Measurements from ENCODE around the gene CCM2.

CCM2 gene

GRCh38 chr7:45000093-45001032, at the start of gene CCM2:
Gene CCM2, plus strand, starts transcription at chr7:45000201. Its CDS starts 133 bp downstream, at chr7:45000334.
- DNase-seq (ENCODE audit: insufficient read length, low spot score) (peak; percentile 56), FAIRE-seq (no peak)

- no peak for FAIRE-seq
- DNase-seq (ENCODE audit: insufficient read length, low spot score): no peak
Measured at GRCh38 chr7:44953156-44953555, 46.8 kb upstream of the CCM2 start.

- no peak for DNase-seq (ENCODE audit: insufficient read length, low spot score)
- no peak for FAIRE-seq
Measured at GRCh38 chr7:44955733-44956132, 44.3 kb upstream of the CCM2 start.

GRCh38 chr7:44956157-44956766, 43.7 kb upstream of the CCM2 start:
- FAIRE-seq (no peak), DNase-seq (ENCODE audit: insufficient read length, low spot score) (no peak)

GRCh38 chr7:44958645-44959344, 41.2 kb upstream of the CCM2 start:
- DNase-seq (ENCODE audit: insufficient read length, low spot score): no peak
- no peak for FAIRE-seq

- FAIRE-seq (no peak), DNase-seq (ENCODE audit: insufficient read length, low spot score) (no peak)
Measured at GRCh38 chr7:44959433-44959951, 40.5 kb upstream of the CCM2 start.

GRCh38 chr7:44960011-44960580, 39.9 kb upstream of the CCM2 start:
- DNase-seq (ENCODE audit: insufficient read length, low spot score): no peak
- no peak for FAIRE-seq

- FAIRE-seq (no peak), DNase-seq (ENCODE audit: insufficient read length, low spot score) (no peak)
Measured at GRCh38 chr7:44961844-44962482, 38.0 kb upstream of the CCM2 start.

GRCh38 chr7:44962483-44963251, 37.3 kb upstream of the CCM2 start:
- no peak for FAIRE-seq
- no peak for DNase-seq (ENCODE audit: insufficient read length, low spot score)

- FAIRE-seq (no peak), DNase-seq (ENCODE audit: insufficient read length, low spot score) (no peak)
Measured at GRCh38 chr7:44963364-44964290, 36.4 kb upstream of the CCM2 start.

GRCh38 chr7:44964384-44964830, 35.6 kb upstream of the CCM2 start:
- DNase-seq (ENCODE audit: insufficient read length, low spot score) (no peak), FAIRE-seq (peak; percentile 38)

GRCh38 chr7:44964831-44965440, 35.1 kb upstream of the CCM2 start:
- no peak for DNase-seq (ENCODE audit: insufficient read length, low spot score)
- no peak for FAIRE-seq

GRCh38 chr7:44965441-44965903, 34.5 kb upstream of the CCM2 start:
- FAIRE-seq: no peak

GRCh38 chr7:44965937-44966730, 33.9 kb upstream of the CCM2 start:
- no peak for FAIRE-seq
- no peak for DNase-seq (ENCODE audit: insufficient read length, low spot score)

More at GRCh38 chr7:44965441-44965903, 34.5 kb upstream of the CCM2 start:
- DNase-seq (ENCODE audit: insufficient read length, low spot score): no peak

- DNase-seq (ENCODE audit: insufficient read length, low spot score) (no peak), FAIRE-seq (no peak)
Measured at GRCh38 chr7:44966731-44967538, 33.1 kb upstream of the CCM2 start.

All from HTR-8/SVneo (cell line).